Measurements from ENCODE around the gene ARL5C. TPM values are rescaled to one million over a fixed set of nuclear protein-coding genes. Genes with fewer than 3 reads are reported as not detected.

Gene ARL5C
- total RNA-seq, 2 experiments from 2014 or later: 0.16 to 0.65 TPM

- POLR2A ChIA-PET: no interaction called here
Measured at GRCh38 chr17:39113871-39114270, 52.1 kb downstream of the ARL5C start.

GRCh38 chr17:39110435-39111136 lies 55.4 kb downstream of the ARL5C start:
- Histone ChIP-seq H3K4me2 (ENCODE audit: low read length) (no peak overlapping the region), H3K36me3 (ENCODE audit: insufficient read depth, low read length) (no peaks in the 10 kb centered on the region), H3K79me2 (ENCODE audit: insufficient read depth, low read depth, low read length) (no peaks in the 10 kb centered on the region), H3K4me1 (ENCODE audit: insufficient read depth, low read length, poor library complexity, severe bottlenecking) (no peaks in the 10 kb centered on the region), H3K9me3 (ENCODE audit: low read length) (no peaks in the 10 kb centered on the region), H3K4me3 (ENCODE audit: low read depth, low read length, poor library complexity, severe bottlenecking) (no peak overlapping the region), H3K27ac (ENCODE audit: low read depth, low read length, poor library complexity, severe bottlenecking) (no peak overlapping the region), H3K9me2 (ENCODE audit: insufficient read depth, low read length) (no peaks in the 10 kb centered on the region), H2AFZ (ENCODE audit: low read length) (no peak overlapping the region), H4K20me1 (ENCODE audit: insufficient read depth, low read length) (no peaks in the 10 kb centered on the region)
- intact Hi-C loops (cut with micrococcal nuclease; ENCODE audit: unreplicated experiment): no loop called here
- ChIA-PET CTCF (ENCODE audit: unreplicated experiment) (no interaction called here), POLR2A (no interaction called here)
- BruUV-seq (replicated peaks): no TSS peak
- no peak for DNase-seq (ENCODE audit: low spot score)
- no peak for TF ChIP-seq CTCF (conservative IDR thresholded peaks at IDR 0.05; ENCODE audit: low read length)
- no peak for TF ChIP-seq EZH2phosphoT487 (IDR thresholded peaks at IDR 0.05; ENCODE audit: borderline replicate concordance, low read depth, low read length)

More at GRCh38 chr17:39113871-39114270, 52.1 kb downstream of the ARL5C start:
- no peak for TF ChIP-seq CTCF (conservative IDR thresholded peaks at IDR 0.05; ENCODE audit: low read length)
- no peak for TF ChIP-seq EZH2phosphoT487 (IDR thresholded peaks at IDR 0.05; ENCODE audit: borderline replicate concordance, low read depth, low read length)
- no TSS peak for BruUV-seq (replicated peaks)
- no peaks in the 10 kb centered on the region for H3K9me3 ChIP-seq (ENCODE audit: low read length)
- H3K36me3 ChIP-seq (ENCODE audit: insufficient read depth, low read length): no peaks in the 10 kb centered on the region
- no peak overlapping the region for H3K4me2 ChIP-seq (ENCODE audit: low read length)
- no peak overlapping the region for H2AFZ ChIP-seq (ENCODE audit: low read length)
- H3K79me2 ChIP-seq (ENCODE audit: insufficient read depth, low read depth, low read length): no peaks in the 10 kb centered on the region
- no peak overlapping the region for H3K27ac ChIP-seq (ENCODE audit: low read depth, low read length, poor library complexity, severe bottlenecking)
- intact Hi-C loops (cut with micrococcal nuclease; ENCODE audit: unreplicated experiment): no loop called here
- H3K4me1 ChIP-seq (ENCODE audit: insufficient read depth, low read length, poor library complexity, severe bottlenecking): peaks cover 13% of the 10 kb centered on the region
- H3K4me3 ChIP-seq (ENCODE audit: low read depth, low read length, poor library complexity, severe bottlenecking): no peak overlapping the region
- no peak for DNase-seq (ENCODE audit: low spot score)
- H3K9me2 ChIP-seq (ENCODE audit: insufficient read depth, low read length): no peaks in the 10 kb centered on the region
- CTCF ChIA-PET (ENCODE audit: unreplicated experiment): no interaction called here
- H4K20me1 ChIP-seq (ENCODE audit: insufficient read depth, low read length): no peaks in the 10 kb centered on the region
